Neural cell (in vitro differentiated cells): ENCODE data around the gene VASH1. TPM values are rescaled to one million over a fixed set of nuclear protein-coding genes. Genes with fewer than 3 reads are reported as not detected.

Experiments
- H2AFZ ChIP-seq: fragments of 200-600, 300-800 bp; sonication (generic), shearing (Covaris generic); 2 replicates; pipeline ENCODE4 v1.6.0; 2014; ENCODE audit warnings: low read depth, mild to moderate bottlenecking, antibody characterized with exemption, low read length, moderate library complexity
- H3F3A ChIP-seq: fragments of 200-600 bp; shearing (Covaris generic); 2 replicates; pipeline ENCODE4 v1.6.1; 2016; ENCODE audit warnings: mild to moderate bottlenecking, moderate library complexity, mixed read lengths, antibody characterized with exemption, low read length; ENCODE audit not compliant: insufficient read depth, poor library complexity, severe bottlenecking
- H3K27ac ChIP-seq: fragments of 200-600, 300-800 bp; sonication (generic), shearing (Covaris generic); 2 replicates; pipeline ENCODE4 v1.5.1; 2014; ENCODE audit warnings: mild to moderate bottlenecking, low read length, moderate library complexity
- H3K27me3 ChIP-seq: fragments of 300-800, 200-600 bp; sonication (generic), shearing (Covaris generic); 2 replicates; pipeline ENCODE4 v1.6.0; 2014; ENCODE audit warnings: mild to moderate bottlenecking, low read depth, low read length, moderate library complexity; ENCODE audit not compliant: insufficient read depth
- H3K36me3 ChIP-seq: fragments of 300-800, 200-600 bp; sonication (generic), shearing (Covaris generic); 2 replicates; pipeline ENCODE4 v1.5.1; 2014; ENCODE audit warnings: mild to moderate bottlenecking, antibody characterized with exemption, low read length, moderate library complexity; ENCODE audit not compliant: insufficient read depth
- H3K4me2 ChIP-seq: fragments of 300-800, 200-600 bp; sonication (generic), shearing (Covaris generic); 2 replicates; pipeline ENCODE4 v1.6.0; 2014; ENCODE audit warnings: mild to moderate bottlenecking, low read length
- H3K4me3 ChIP-seq: fragments of 300-800, 200-600 bp; sonication (generic), shearing (Covaris generic); 2 replicates; pipeline ENCODE4 v1.5.1; 2014; ENCODE audit warnings: mild to moderate bottlenecking, low read length, moderate library complexity
- H3K79me2 ChIP-seq: fragments of 200-600 bp; shearing (Covaris generic); replicated peaks from 2 replicates; pipeline ENCODE4 v1.6.0; 2014; ENCODE audit warnings: mild to moderate bottlenecking, low read length, moderate library complexity; ENCODE audit not compliant: insufficient read depth
- H3K9ac ChIP-seq: fragments of 300-800, 200-600 bp; sonication (generic), shearing (Covaris generic); 2 replicates; pipeline ENCODE4 v1.6.1; 2016; ENCODE audit warnings: mild to moderate bottlenecking, low read length, mixed read lengths
- H3K9me2 ChIP-seq: fragments of 200-600 bp; shearing (Covaris generic); 2 replicates; pipeline ENCODE4 v1.6.1; 2016; ENCODE audit warnings: mild to moderate bottlenecking, low read length, mixed read lengths; ENCODE audit not compliant: insufficient read depth
- H3K9me3 ChIP-seq: fragments of 200-600, 300-800 bp; sonication (generic), shearing (Covaris generic); 2 replicates; pipeline ENCODE4 v1.6.1; 2016; ENCODE audit warnings: mild to moderate bottlenecking, mixed run types, low read length, moderate library complexity, mixed read lengths
- H4K20me1 ChIP-seq: fragments of 200-600 bp; shearing (Covaris generic); 2 replicates; pipeline ENCODE4 v1.6.1; 2016; ENCODE audit warnings: mild to moderate bottlenecking, mixed run types; ENCODE audit not compliant: insufficient read depth
- CTCF ChIP-seq: fragments of 450-650 bp; IDR thresholded peaks from 2 replicates; pipeline ENCODE4 v1.5.1; 2014; ENCODE audit warnings: antibody characterized with exemption, mild to moderate bottlenecking, moderate library complexity; ENCODE audit not compliant: poor library complexity, severe bottlenecking
- EP300 ChIP-seq: fragments of 450-650 bp; conservative IDR thresholded peaks from 2 replicates; pipeline ENCODE4 v1.6.1; 2014; ENCODE audit warnings: antibody characterized with exemption, mild to moderate bottlenecking, moderate library complexity; ENCODE audit not compliant: poor library complexity, severe bottlenecking
- EZH2 ChIP-seq: fragments of 200-600, 300-800 bp; shearing (Covaris generic), sonication (generic); IDR thresholded peaks from 2 replicates; pipeline ENCODE4 v1.6.1; 2014; ENCODE audit warnings: antibody characterized with exemption, low read length, borderline replicate concordance, mild to moderate bottlenecking; ENCODE audit not compliant: insufficient read depth, poor library complexity, severe bottlenecking
- MXI1 ChIP-seq: fragments of 450-650 bp; conservative IDR thresholded peaks from 2 replicates; pipeline ENCODE4 v1.6.1; 2014; ENCODE audit warnings: antibody characterized with exemption, mild to moderate bottlenecking; ENCODE audit not compliant: poor library complexity, severe bottlenecking
- POLR2AphosphoS5 ChIP-seq: IDR thresholded peaks from 2 replicates; pipeline ENCODE4 v1.6.1; 2012
- RAD21 ChIP-seq: fragments of 450-650 bp; conservative IDR thresholded peaks from 2 replicates; pipeline ENCODE4 v1.6.1; 2014; ENCODE audit warnings: antibody characterized with exemption, mild to moderate bottlenecking, moderate library complexity
- SMC3 ChIP-seq: fragments of 450-650 bp; conservative IDR thresholded peaks from 2 replicates; pipeline ENCODE4 v1.6.1; 2014; ENCODE audit warnings: antibody characterized with exemption, mild to moderate bottlenecking, moderate library complexity; ENCODE audit not compliant: poor library complexity
- TAF1 ChIP-seq: IDR thresholded peaks from 2 replicates; pipeline ENCODE4 v1.6.1; 2012; ENCODE audit warnings: low read depth
- polyA plus RNA-seq: library from polyadenylated mRNA; depleted of rRNA; stranded (reverse); fragments of >200 nt; gene quantifications from 2 replicates; pipeline ENCODE4 v1.2.3, GENCODE V29; 2014
- TF ChIP-seq, protein P1 (sequence below): IDR thresholded peaks from 2 replicates; pipeline ENCODE4 v1.6.1; 2012; ENCODE audit warnings: borderline replicate concordance

Gene VASH1
- polyA plus RNA-seq, 1 donor from 2014 or later: 26.8 TPM

DNA sequence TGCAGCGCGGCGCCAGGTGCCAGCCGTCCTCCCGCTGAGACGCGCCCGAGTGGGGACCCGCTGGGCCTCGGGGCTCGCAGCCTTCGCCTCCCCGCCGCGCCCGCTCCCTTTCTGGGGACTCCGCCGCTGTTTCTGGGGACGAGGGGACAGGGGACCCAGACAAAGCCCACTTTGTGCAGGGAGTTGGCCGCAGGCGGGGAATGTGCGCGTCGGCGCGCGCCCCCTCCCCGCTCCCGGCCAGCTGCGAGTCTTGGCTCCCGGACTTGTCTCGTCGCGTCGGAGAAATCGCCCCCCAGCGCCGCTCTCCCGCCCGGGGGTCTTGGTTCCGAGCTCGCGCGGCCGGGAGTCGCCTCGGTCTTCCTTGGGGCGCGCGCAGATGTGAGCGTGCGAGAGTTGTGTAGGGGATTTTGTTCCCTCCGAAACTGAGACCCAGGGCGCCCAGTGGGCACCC, 717 bp downstream of the VASH1 start:
- Histone ChIP-seq H2AFZ (peak overlapping the region; percentile 58), H3K27ac (peak overlapping the region; percentile 62)

DNA sequence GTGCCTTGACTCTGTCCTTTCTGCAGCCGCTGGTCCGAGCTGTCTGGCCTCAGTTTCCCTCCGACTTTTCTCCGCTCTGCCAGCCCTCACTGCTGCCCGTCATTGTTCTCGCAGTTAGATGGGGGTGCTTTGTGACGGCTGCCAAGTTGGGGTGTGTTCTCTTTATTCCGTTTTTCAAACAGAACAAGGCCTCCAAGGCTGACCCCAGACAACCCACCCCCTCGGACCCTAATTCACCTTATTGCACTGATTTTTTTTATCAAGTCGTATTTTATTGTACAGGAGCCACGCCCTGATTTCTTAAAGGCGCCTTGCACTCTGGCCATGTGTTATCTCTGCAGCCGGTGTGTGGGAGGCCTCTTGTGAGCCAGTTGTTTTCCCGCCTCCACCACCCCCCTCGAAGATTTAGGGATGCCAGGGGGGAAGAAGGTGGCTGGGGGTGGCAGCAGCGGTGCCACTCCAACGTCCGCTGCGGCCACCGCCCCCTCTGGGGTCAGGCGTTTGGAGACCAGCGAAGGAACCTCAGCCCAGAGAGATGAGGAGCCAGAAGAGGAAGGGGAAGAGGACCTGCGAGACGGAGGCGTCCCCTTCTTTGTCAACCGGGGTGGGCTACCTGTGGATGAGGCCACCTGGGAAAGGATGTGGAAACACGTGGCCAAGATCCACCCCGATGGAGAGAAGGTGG, 1.3 kb downstream of the VASH1 start:
- Histone ChIP-seq H2AFZ (peak overlapping the region; percentile 58), H3K9me3 (no peaks in the 10 kb centered on the region), H3K27ac (peak overlapping the region; percentile 62), H3K9me2 (no peaks in the 10 kb centered on the region), H3K27me3 (no peaks in the 10 kb centered on the region), H3K4me2 (peak overlapping the region; percentile 56), H3K79me2 (peaks cover 32% of the 10 kb centered on the region), H3F3A (no peaks in the 10 kb centered on the region), H3K9ac (peak overlapping the region; percentile 87), H3K4me3 (peak overlapping the region; percentile 93), H3K36me3 (no peaks in the 10 kb centered on the region), H4K20me1 (no peaks in the 10 kb centered on the region)
- TF ChIP-seq MXI1: no peak
- no peak for TF ChIP-seq CTCF
- no peak for TF ChIP-seq SMC3
- no peak for TF ChIP-seq EZH2
- no peak for TF ChIP-seq TAF1
- TF ChIP-seq POLR2AphosphoS5: no peak
- no peak for TF ChIP-seq EP300
- no peak for TF ChIP-seq RAD21

More for the DNA sequence above, 717 bp downstream of the VASH1 start:
- Histone ChIP-seq H3K4me3 (peak overlapping the region; percentile 93), H3F3A (no peaks in the 10 kb centered on the region), H3K9ac (peak overlapping the region; percentile 87), H3K36me3 (no peaks in the 10 kb centered on the region), H3K9me3 (no peaks in the 10 kb centered on the region), H3K9me2 (no peaks in the 10 kb centered on the region), H4K20me1 (no peaks in the 10 kb centered on the region), H3K27me3 (no peaks in the 10 kb centered on the region), H3K4me2 (peak overlapping the region; percentile 56), H3K79me2 (peaks cover 32% of the 10 kb centered on the region)
- TF ChIP-seq EZH2 (no peak), SMC3 (no peak), POLR2AphosphoS5 (no peak), MXI1 (no peak), CTCF (no peak), EP300 (no peak), TAF1 (no peak), RAD21 (no peak)
- TF ChIP-seq, protein P1, sequence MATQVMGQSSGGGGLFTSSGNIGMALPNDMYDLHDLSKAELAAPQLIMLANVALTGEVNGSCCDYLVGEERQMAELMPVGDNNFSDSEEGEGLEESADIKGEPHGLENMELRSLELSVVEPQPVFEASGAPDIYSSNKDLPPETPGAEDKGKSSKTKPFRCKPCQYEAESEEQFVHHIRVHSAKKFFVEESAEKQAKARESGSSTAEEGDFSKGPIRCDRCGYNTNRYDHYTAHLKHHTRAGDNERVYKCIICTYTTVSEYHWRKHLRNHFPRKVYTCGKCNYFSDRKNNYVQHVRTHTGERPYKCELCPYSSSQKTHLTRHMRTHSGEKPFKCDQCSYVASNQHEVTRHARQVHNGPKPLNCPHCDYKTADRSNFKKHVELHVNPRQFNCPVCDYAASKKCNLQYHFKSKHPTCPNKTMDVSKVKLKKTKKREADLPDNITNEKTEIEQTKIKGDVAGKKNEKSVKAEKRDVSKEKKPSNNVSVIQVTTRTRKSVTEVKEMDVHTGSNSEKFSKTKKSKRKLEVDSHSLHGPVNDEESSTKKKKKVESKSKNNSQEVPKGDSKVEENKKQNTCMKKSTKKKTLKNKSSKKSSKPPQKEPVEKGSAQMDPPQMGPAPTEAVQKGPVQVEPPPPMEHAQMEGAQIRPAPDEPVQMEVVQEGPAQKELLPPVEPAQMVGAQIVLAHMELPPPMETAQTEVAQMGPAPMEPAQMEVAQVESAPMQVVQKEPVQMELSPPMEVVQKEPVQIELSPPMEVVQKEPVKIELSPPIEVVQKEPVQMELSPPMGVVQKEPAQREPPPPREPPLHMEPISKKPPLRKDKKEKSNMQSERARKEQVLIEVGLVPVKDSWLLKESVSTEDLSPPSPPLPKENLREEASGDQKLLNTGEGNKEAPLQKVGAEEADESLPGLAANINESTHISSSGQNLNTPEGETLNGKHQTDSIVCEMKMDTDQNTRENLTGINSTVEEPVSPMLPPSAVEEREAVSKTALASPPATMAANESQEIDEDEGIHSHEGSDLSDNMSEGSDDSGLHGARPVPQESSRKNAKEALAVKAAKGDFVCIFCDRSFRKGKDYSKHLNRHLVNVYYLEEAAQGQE: no peak
